ENCODE data around the gene UBA6. TPM values are rescaled to one million over a fixed set of nuclear protein-coding genes. Genes with fewer than 3 reads are reported as not detected.

Gene UBA6
- total and polyA plus RNA-seq, 2 donors (not counting 1 experiment from before 2014, with no cell fraction given) = 90.0 to 92.8 TPM

GRCh38 chr4:67635331-67635730 is 65.6 kb downstream of the UBA6 start:
- DNase-seq (ENCODE audit: low read depth in 2 of 2) = no peak
- H3K79me2 ChIP-seq (ENCODE audit: control insufficient read depth, insufficient read depth, low read length) = no peaks in the 10 kb centered on the region
- H3K27me3 ChIP-seq (ENCODE audit: control insufficient read depth, insufficient read depth, low read length) = no peaks in the 10 kb centered on the region
- H3K36me3 ChIP-seq (ENCODE audit: control insufficient read depth, insufficient read depth, low read length) = peaks cover 2% of the 10 kb centered on the region
- H3K4me2 ChIP-seq (ENCODE audit: extremely low read depth, insufficient read depth, low read length) = no peak overlapping the region
- H3K27ac ChIP-seq (ENCODE audit: insufficient read depth, low read length) = no peak overlapping the region
- H2AFZ ChIP-seq (ENCODE audit: low read length) = no peak overlapping the region
- no peaks in the 10 kb centered on the region for H3K4me1 ChIP-seq (ENCODE audit: control insufficient read depth, extremely low read depth, insufficient read depth, low read length)
- no peak overlapping the region for H3K9ac ChIP-seq (ENCODE audit: insufficient read depth, low read length)
- H3K9me3 ChIP-seq (ENCODE audit: control insufficient read depth, insufficient read depth, low read depth, low read length) = no peaks in the 10 kb centered on the region
- no peaks in the 10 kb centered on the region for H4K20me1 ChIP-seq (ENCODE audit: control insufficient read depth, extremely low read depth, insufficient read depth, low read length)
- H3K4me3 ChIP-seq (replicated peaks in 1 of 4; ENCODE audit: control extremely low read depth in 1 of 4, insufficient read depth in 1 of 4, low read depth in 3 of 4, low read length in 4 of 4) = no peak overlapping the region
- TF ChIP-seq CTCF (conservative IDR thresholded peaks at IDR 0.05 in 1 of 2, IDR thresholded peaks at IDR 0.05 in 1 of 2; ENCODE audit: low read depth in 1 of 2, low read length in 2 of 2) (no peak), EZH2 (IDR thresholded peaks at IDR 0.05; ENCODE audit: low read length, missing control alignments) (no peak)

- H3K9me3 ChIP-seq (ENCODE audit: control insufficient read depth, insufficient read depth, low read depth, low read length) = no peaks in the 10 kb centered on the region
- H3K4me2 ChIP-seq (ENCODE audit: extremely low read depth, insufficient read depth, low read length) = no peak overlapping the region
- no peak overlapping the region for H2AFZ ChIP-seq (ENCODE audit: low read length)
- no peak for DNase-seq (ENCODE audit: low read depth in 2 of 2)
- H3K79me2 ChIP-seq (ENCODE audit: control insufficient read depth, insufficient read depth, low read length) = no peaks in the 10 kb centered on the region
- no peaks in the 10 kb centered on the region for H3K4me1 ChIP-seq (ENCODE audit: control insufficient read depth, extremely low read depth, insufficient read depth, low read length)
- no peak for TF ChIP-seq EZH2 (IDR thresholded peaks at IDR 0.05; ENCODE audit: low read length, missing control alignments)
- no peak for TF ChIP-seq CTCF (conservative IDR thresholded peaks at IDR 0.05 in 1 of 2, IDR thresholded peaks at IDR 0.05 in 1 of 2; ENCODE audit: low read depth in 1 of 2, low read length in 2 of 2)
- no peaks in the 10 kb centered on the region for H4K20me1 ChIP-seq (ENCODE audit: control insufficient read depth, extremely low read depth, insufficient read depth, low read length)
- no peak overlapping the region for H3K9ac ChIP-seq (ENCODE audit: insufficient read depth, low read length)
- H3K27me3 ChIP-seq (ENCODE audit: control insufficient read depth, insufficient read depth, low read length) = no peaks in the 10 kb centered on the region
- H3K27ac ChIP-seq (ENCODE audit: insufficient read depth, low read length) = no peak overlapping the region
- H3K36me3 ChIP-seq (ENCODE audit: control insufficient read depth, insufficient read depth, low read length) = peaks cover 2% of the 10 kb centered on the region
- H3K4me3 ChIP-seq (replicated peaks in 1 of 4; ENCODE audit: control extremely low read depth in 1 of 4, insufficient read depth in 1 of 4, low read depth in 3 of 4, low read length in 4 of 4) = no peak overlapping the region
These were observed 66.2 kb downstream of the UBA6 start for GRCh38 chr4:67634741-67635140.

GRCh38 chr4:67632492-67632891 is 68.5 kb downstream of the UBA6 start:
- Histone ChIP-seq H3K9ac (ENCODE audit: insufficient read depth, low read length) (no peak overlapping the region), H2AFZ (ENCODE audit: low read length) (no peak overlapping the region), H3K4me3 (replicated peaks in 1 of 4; ENCODE audit: control extremely low read depth in 1 of 4, insufficient read depth in 1 of 4, low read depth in 3 of 4, low read length in 4 of 4) (no peak overlapping the region), H3K79me2 (ENCODE audit: control insufficient read depth, insufficient read depth, low read length) (no peaks in the 10 kb centered on the region), H4K20me1 (ENCODE audit: control insufficient read depth, extremely low read depth, insufficient read depth, low read length) (no peaks in the 10 kb centered on the region), H3K4me2 (ENCODE audit: extremely low read depth, insufficient read depth, low read length) (no peak overlapping the region), H3K36me3 (ENCODE audit: control insufficient read depth, insufficient read depth, low read length) (peaks cover 3% of the 10 kb centered on the region), H3K27me3 (ENCODE audit: control insufficient read depth, insufficient read depth, low read length) (no peaks in the 10 kb centered on the region), H3K27ac (ENCODE audit: insufficient read depth, low read length) (no peak overlapping the region), H3K4me1 (ENCODE audit: control insufficient read depth, extremely low read depth, insufficient read depth, low read length) (no peaks in the 10 kb centered on the region), H3K9me3 (ENCODE audit: control insufficient read depth, insufficient read depth, low read depth, low read length) (no peaks in the 10 kb centered on the region)
- no peak for TF ChIP-seq CTCF (conservative IDR thresholded peaks at IDR 0.05 in 1 of 2, IDR thresholded peaks at IDR 0.05 in 1 of 2; ENCODE audit: low read depth in 1 of 2, low read length in 2 of 2)
- no peak for TF ChIP-seq EZH2 (IDR thresholded peaks at IDR 0.05; ENCODE audit: low read length, missing control alignments)
- DNase-seq (ENCODE audit: low read depth in 2 of 2) = no peak
